Bronchus fibroblast of lung (primary cell): ENCODE results near the gene ERP44. TPM values are rescaled to one million over a fixed set of nuclear protein-coding genes. Genes with fewer than 3 reads are reported as not detected.

Source experiments
- total RNA-seq: library from RNA; depleted of rRNA; stranded (reverse); fragments of >200 nt; gene quantifications from 2 replicates; pipeline ENCODE4 v1.2.3, GENCODE V29; 2015

Gene ERP44
- 7.6 TPM in 2 replicates for total RNA-seq

DNA sequence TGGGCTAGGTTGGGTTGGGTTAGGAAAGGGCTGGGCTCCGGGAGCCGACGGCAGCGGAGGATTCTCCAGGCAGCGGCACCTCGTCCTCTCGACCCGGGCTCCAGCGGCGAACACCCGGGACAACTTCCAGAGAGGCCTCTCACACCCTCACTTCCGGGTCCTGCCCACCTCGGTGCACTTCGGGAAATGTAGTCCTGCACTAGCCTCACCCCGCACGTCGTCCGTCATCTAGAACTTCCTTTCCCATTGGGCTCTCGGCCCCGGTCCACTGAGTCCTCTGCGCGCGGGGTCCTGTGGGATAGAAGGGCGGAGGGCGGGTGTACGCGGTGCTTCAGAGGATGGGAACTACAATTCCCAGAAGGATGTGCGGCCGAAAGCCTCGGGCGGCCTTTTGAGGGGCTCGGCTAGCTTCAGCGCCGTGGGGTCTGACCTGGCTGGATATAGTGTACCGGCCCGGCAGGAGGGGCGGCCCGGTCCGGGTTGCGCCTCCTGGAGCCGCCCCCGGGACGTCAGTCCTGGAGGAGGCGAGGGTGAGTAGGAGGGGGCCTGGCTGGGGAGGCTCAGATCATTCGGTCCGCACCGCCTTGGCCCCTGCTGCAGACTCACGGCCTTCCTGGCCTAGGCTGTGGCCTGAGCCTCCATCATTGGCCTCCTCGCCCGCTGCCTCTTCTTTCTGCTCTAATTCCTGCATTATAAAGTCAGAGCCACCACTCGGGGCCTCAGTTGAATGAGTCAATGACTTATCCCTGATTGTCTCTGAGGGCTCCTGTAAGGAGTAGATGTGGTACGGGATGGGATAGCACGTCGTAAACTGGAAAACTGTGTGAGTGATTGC lies at the start of gene ERP44, which contains the start of gene INVS:
ERP44 (minus strand) TSS at position 114 of the 835 bp plus-strand sequence. CDS start 160 bp downstream, outside the sequence.
INVS (plus strand) TSS at position 357 of the 835 bp plus-strand sequence. CDS start 5,279 bp downstream, outside the sequence.

Other genes starting within 250 kb of the ERP44 start
- 9.8 and 9.9 TPM in 2 replicates for gene STX17, start 192.3 kb downstream of the ERP44 start, total RNA-seq
- gene INVS, start 243 bp upstream of the ERP44 start, total RNA-seq, result 12.6 and 13.4 TPM in 2 replicates